SK-MEL-5 (cell line): ENCODE data around the gene PEBP1. TPM values are rescaled to one million over a fixed set of nuclear protein-coding genes. Genes with fewer than 3 reads are reported as not detected.

Experiments
- DNase-seq: peaks from one replicate; pipeline ENCODE4 v3.0.0-alpha.2; 2016; ENCODE audit warnings: low read depth, low spot score
- in situ Hi-C: cut with HindIII; loops from 2 replicates; pipeline ENCODE4 v1.10.0; 2016; ENCODE audit warnings: low sequenced_read_pairs, high pct_unique_total_duplicates, low pct_unique_long_range_greater_than_20kb
- total RNA-seq: library from RNA; depleted of rRNA; stranded (reverse); fragments of >200 nt; shearing (Covaris generic); gene quantifications from 2 replicates; pipeline ENCODE4 v1.2.3, GENCODE V29; 2014; rRNA removed

Gene PEBP1
- total RNA-seq, 1 experiment from 2014 or later, result 576 TPM

DNA sequence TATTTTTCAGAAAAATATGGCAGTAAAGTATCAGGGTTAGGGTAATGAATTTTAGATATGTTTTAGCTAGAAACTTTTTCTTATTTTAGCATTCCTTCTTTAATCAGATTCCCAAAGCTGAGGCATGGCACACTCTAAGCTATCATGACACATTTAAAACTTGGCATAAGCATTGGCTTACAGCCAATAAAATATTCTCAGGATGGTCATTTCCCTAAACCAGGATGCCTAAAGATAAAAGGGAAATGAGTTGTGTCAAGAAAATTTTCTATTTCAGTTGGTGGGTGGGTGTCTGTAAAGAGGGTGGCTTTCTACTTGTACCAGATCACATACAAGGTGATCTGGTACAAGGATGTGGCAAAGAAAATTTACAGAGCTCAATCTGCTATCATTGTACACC, 47.8 kb downstream of the PEBP1 start:
- in situ Hi-C loops, result loop anchor here (10.0 kb wide), 1 partner anchor 191 kb away; the partner anchor contains the start of genes SUDS3 and TAOK3

DNA sequence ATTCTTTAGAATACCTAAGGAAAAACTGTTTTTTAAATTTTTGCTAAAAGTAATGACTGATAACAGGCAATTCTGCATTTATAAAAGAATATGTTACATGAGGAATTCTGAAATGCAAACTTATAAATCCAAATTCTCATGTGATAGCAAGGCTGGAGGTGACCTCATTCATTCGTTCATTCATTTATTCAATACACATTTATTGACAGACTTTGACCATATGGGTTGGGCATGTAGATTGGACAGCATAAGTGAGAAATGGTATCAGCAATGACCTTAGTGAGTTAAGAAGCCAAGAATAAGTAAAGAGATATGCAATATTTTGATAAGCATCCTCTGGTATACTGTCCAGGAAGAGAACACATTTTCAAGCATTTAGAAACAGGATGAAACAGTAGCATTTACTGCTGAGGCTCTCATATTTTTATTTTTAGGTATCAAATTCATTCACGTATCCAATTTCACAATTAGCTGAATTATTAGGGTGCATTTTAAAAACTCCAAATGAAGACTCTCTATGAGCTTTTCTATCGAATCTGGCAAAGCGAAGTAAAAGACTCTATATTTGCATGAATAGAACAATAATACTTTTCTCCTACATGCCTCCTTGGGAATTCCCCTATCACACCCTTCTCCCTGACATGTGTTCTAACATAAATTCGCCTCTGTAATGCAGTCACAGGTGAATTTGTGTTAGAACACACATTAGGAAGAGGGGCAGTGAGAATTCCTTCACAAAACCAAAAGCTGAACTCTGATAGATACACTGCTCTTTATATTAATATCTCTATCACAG, 49.9 kb downstream of the PEBP1 start:
- in situ Hi-C loops, result loop anchor here (10.0 kb wide), 1 partner anchor 189 kb away; the partner anchor contains the start of genes SUDS3 and TAOK3
- DNase-seq, result peak; percentile 62

More for the DNA sequence above, 47.8 kb downstream of the PEBP1 start:
- no peak for DNase-seq

DNA sequence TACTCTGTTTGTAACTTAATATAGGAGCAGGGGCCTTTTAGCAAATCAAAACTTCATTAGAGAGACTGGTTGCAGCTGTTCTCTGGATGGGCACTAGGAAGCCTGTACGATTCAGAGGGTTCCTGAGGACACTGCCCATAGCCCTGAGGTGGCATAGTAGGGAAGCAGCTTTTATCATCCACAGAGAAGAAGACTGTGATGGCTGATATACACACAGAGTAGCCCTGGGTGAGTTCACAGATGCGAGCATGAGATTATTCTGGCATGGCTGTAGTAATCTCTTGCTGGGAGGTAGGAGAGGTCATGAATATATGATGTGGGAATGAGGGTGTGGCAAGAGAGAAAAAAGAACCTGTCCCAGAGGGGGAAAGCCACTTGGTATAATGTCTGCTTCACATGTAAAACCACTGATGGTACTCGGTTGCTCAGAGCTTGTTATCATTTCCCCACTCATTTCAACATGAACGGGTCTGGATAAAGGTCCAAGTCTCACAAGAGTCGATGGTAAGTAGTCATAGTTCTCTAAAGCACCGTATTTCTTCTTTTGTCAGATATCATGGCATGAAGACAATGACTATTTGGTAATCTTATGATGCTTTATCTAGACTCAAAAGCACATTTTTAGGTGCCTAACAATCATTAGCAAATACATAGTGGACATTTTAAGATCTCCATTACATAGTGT, 52.0 kb downstream of the PEBP1 start:
- in situ Hi-C loops, result loop anchor here (10.0 kb wide), 1 partner anchor 187 kb away; the partner anchor contains the start of genes SUDS3 and TAOK3
- peak; percentile 16 for DNase-seq

DNA sequence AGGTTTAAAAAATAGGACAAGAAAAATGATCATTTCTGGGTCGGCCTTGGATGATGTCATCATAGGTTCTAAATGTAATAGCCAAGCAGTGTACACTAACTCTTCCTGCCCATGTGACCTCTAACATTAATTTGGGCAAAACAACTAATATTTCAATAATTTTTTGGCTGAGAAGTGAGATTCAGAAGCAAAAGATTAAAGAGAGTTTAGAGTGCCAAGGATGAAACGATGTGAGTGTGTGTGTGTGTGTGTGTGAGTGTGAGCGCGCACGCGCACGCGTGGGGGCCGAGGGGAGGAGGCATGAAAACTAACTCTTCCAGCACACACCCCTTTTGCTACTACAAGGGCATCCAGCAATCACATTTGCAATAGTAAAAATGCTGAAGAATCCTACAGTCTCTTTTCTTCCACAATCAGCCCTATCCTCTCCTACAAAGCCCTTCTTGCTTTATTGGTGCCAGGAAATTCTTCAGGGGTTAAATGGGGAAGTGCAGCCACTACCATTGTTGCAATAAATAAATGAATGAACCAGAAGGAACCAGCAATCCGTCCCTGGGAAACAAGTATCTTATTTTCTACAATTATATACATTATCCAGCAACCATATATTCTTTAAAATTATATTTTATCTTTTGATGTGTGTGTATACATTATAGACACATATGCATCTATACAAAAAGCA, 52.9 kb downstream of the PEBP1 start:
- DNase-seq, result peak; percentile 60
- in situ Hi-C loops, result loop anchor here (10.0 kb wide), 1 partner anchor 186 kb away; the partner anchor contains the start of genes SUDS3 and TAOK3

DNA sequence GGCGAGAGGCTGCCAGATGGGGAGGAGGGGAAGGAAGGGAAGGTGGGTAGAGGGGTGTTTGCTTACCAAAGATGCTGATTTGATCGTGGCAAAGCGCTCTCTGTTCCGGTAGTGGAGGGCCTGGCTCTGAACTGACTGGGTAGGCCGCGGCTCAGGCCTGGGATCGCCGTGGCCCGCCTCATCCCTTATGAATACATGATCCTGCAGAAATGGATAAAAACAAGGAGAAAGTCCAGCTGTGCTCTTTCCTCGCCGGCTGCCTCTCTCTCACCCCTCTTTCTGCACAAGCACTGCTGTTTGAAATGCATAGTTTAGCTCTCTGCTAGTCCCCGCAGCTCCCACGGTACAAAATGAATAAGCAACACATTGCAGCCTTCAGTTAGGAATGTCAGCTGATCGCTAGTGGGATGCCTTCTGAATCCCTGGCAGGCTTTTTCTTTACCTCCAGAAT, 53.8 kb downstream of the PEBP1 start:
- peak; percentile 64 for DNase-seq
- in situ Hi-C loops, result loop anchor here (10.0 kb wide), 1 partner anchor 185 kb away; the partner anchor contains the start of genes SUDS3 and TAOK3

DNA sequence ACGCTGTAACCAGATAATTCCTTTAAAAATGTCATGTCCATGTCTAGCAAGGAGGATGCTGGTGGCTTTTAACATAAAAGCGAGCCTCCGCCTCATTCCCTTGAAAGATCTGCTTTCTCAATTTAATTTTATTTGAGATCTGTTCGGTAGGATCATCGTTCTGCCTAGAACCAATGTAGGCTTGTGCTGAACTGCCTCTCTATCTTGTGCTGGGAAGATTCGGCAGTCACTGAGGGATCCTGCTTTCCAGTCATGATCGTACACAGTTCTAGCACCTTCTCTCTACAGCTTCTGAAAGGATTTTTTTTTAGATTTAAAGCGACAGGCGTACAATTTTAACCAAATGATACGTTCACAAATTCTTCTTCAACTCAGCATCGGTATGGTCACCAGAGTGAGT, 54.3 kb downstream of the PEBP1 start:
- in situ Hi-C loops, result no loop called here
- peak; percentile 64 for DNase-seq

DNA sequence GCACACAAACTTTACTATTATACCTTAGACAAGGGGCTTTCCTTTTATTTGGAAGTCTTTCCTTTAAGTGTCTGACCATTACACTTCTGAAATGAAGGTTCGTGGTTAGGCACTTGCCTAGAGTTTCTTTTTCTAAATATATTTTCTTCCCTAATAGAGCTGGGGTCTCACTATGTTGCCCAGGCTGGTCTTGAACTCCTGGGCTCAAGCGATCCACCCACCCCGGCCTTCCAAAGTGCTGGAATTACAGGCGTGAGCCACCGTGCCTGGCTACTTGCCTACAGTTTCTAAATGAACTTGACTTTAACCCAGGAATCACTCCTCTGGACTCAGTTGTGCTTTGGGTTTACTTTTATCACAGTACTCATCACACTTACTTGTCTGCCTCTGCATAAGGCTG, 57.6 kb downstream of the PEBP1 start:
- DNase-seq, result no peak
- in situ Hi-C loops, result no loop called here

DNA sequence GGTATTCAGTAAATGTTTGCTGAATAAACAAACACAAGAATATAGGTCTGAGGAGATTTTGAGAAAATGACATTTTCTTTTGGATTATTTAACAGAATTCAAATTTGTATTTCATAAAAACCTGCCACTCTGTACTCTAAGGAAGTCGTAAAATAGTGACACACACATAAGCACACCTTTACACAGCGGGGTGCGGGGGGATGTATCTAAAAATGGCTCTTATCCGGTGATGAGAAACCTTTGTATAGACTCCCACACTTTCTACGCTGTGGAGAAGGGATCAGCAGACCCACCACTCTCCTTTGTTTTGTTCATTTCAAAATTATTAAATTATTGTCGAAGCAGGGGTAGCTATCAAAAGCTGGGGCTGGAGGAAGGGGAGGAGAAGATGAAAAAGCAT, 58.0 kb downstream of the PEBP1 start:
- in situ Hi-C loops, result no loop called here
- DNase-seq, result no peak

Other genes with a start within 250 kb of the PEBP1 start
- 0.03 TPM in 1 of 2 replicates, not detected in the other for gene KSR2, start 167.1 kb upstream of the PEBP1 start, total RNA-seq
- 37.6 and 43.3 TPM in 2 replicates for gene RFC5, start 119.4 kb upstream of the PEBP1 start, total RNA-seq
- gene WSB2, start 74.9 kb upstream of the PEBP1 start, total RNA-seq, result 223 and 248 TPM in 2 replicates
- gene VSIG10, start 32.1 kb upstream of the PEBP1 start, total RNA-seq, result 28.1 and 32.2 TPM in 2 replicates
- 36.5 and 39.0 TPM in 2 replicates for gene TAOK3, start 236.8 kb downstream of the PEBP1 start, total RNA-seq
- gene SUDS3, start 240.4 kb downstream of the PEBP1 start, total RNA-seq, result 42.4 and 56.0 TPM in 2 replicates